LHCN-M2 (cell line): ENCODE measurements around the gene NOTCH3. TPM values are rescaled to one million over a fixed set of nuclear protein-coding genes. Genes with fewer than 3 reads are reported as not detected.

Experiments
- DNase-seq: peaks from one replicate; pipeline ENCODE4 v3.0.0-alpha.2; 2012; ENCODE audit warnings: low read depth
- polyA plus RNA-seq: library from polyadenylated mRNA; unstranded; fragments of >200 nt; gene quantifications from one replicate; pipeline ENCODE4 v1.2.1, GENCODE V29; 2012; ENCODE audit warnings: missing spikeins
- total RNA-seq: library from RNA; depleted of rRNA; stranded (reverse); fragments of >200 nt; gene quantifications from 2 replicates; pipeline ENCODE4 v1.2.3, GENCODE V29; 2014; rRNA removed

The NOTCH3 gene
- 10.3 and 13.8 TPM in 2 replicates for total RNA-seq
- 5.4 TPM for polyA plus RNA-seq

- no peak for DNase-seq
Measured at GRCh38 chr19:15200553-15201364, at the start of gene NOTCH3. TSS of gene NOTCH3 (minus strand) at chr19:15200995. CDS start at chr19:15200905, 90 bp downstream.

- DNase-seq: no peak
Measured at GRCh38 chr19:15250640-15250993, 49.8 kb upstream of the NOTCH3 start.

GRCh38 chr19:15249972-15250639 lies 49.3 kb upstream of the NOTCH3 start:
- DNase-seq: peak; percentile 87

- no peak for DNase-seq
Measured at GRCh38 chr19:15249528-15249874, 48.7 kb upstream of the NOTCH3 start.

- peak; percentile 87 for DNase-seq
Measured at GRCh38 chr19:15248648-15249527, 48.1 kb upstream of the NOTCH3 start.

- DNase-seq: no peak
Measured at GRCh38 chr19:15248106-15248505, 47.3 kb upstream of the NOTCH3 start.

GRCh38 chr19:15247107-15248014 lies 46.6 kb upstream of the NOTCH3 start:
- DNase-seq: peak; percentile 14

GRCh38 chr19:15246198-15246481 lies 45.3 kb upstream of the NOTCH3 start:
- no peak for DNase-seq

- DNase-seq: no peak
Measured at GRCh38 chr19:15245370-15246197, 44.8 kb upstream of the NOTCH3 start.

- no peak for DNase-seq
Measured at GRCh38 chr19:15244808-15245207, 44.0 kb upstream of the NOTCH3 start.

- DNase-seq: no peak
Measured at GRCh38 chr19:15244106-15244803, 43.5 kb upstream of the NOTCH3 start.

- no peak for DNase-seq
Measured at GRCh38 chr19:15243236-15243957, 42.6 kb upstream of the NOTCH3 start.

- peak; percentile 19 for DNase-seq
Measured at GRCh38 chr19:15241259-15241910, 40.6 kb upstream of the NOTCH3 start.

GRCh38 chr19:15240515-15240914 lies 39.7 kb upstream of the NOTCH3 start:
- DNase-seq: no peak

GRCh38 chr19:15239337-15239949 lies 38.6 kb upstream of the NOTCH3 start:
- DNase-seq: no peak

- no peak for DNase-seq
Measured at GRCh38 chr19:15238639-15239155, 37.9 kb upstream of the NOTCH3 start.

- DNase-seq: no peak
Measured at GRCh38 chr19:15237759-15238638, 37.2 kb upstream of the NOTCH3 start.
